Effector CD8-positive, alpha-beta T cell (primary cell): ENCODE measurements around the gene TTLL9.
"Not testable (repeated sequence)": the region's sequence is repeated elsewhere in the genome, so short reads cannot be mapped to it uniquely, and the experiment has no call there.

Source experiments
- DNase-seq: peaks from one replicate; lab custom pipeline; 2025; lab: John Stamatoyannopoulos, UW

TTLL9 gene

DNA sequence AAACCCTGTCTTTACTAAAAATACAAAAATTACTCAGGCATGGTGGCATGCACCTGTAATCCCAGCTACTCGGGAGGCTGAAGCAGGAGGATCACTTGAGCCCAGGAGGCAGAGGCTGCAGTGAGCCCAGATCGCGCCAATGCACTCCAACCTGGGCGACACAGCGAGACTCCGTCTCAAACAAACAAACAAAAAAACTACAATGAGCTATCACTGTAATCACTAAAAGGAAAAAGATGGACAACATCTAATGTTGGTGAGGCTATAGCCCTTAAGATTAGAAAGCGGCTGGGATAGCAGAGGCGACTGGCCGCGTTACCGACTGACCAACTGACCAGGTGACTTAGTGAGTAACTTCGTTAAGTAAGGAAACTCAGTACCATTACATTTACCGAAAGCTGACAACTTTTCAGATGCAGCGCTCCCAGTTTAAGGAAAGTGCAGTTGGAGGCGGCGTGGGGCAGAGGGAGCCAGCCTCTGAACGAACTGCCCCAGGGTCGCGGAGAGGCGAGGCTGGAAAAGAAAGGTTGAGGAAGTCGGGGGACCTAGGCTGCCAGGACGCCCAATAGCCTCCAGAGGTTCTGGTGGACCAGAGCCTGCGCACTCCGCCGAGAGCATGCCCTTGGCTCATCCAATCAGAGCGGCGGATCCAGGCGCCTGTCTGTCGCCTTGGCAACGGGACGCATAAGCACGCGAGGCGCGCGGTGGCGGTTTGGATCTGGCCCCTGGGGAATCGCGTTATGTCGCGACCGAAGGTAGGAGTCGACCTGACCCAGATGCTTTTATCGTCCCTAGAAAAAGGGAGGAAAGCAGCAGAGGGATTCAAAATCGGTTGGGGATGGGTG is 8.9 kb downstream of the TTLL9 start:
- DNase-seq: peak; percentile 64

DNA sequence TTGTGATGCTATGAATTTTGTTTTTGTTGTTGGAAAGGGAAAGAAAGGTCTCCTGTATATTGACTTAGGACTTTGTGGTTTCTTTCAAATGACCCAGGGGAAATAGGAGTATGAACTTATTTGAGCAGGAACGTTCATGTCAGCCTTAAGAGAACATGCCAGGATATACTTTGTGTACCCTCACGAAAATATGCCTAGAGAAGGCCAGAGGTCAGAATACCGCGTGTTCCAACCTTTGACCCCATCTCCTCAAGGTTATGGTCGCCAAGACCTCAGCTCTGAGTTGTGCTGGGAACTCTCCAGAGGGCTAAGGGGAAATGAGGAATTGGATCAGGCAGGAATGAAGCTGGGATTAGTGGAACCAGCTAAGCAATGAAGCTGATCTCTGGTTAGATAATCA is 11.5 kb downstream of the TTLL9 start:
- no peak for DNase-seq

DNA sequence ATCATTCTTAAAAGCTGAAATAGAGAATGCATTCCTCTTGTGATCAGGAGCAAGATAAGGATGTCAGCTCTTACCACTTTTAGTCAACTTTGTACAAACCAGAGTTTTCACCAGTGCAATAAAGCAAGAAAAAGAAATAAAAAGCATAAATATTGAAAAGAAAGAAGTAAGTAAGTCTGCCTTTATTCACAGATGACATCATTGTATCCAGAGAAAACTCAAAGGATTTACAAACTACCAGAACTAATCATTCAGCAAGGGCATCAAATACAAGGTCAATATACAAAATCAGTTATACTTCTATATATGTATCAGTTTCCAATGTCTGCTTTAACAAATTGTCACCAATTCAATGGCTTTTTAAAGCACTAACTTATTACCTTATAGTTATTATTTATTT is 13.4 kb downstream of the TTLL9 start:
- DNase-seq: no peak

DNA sequence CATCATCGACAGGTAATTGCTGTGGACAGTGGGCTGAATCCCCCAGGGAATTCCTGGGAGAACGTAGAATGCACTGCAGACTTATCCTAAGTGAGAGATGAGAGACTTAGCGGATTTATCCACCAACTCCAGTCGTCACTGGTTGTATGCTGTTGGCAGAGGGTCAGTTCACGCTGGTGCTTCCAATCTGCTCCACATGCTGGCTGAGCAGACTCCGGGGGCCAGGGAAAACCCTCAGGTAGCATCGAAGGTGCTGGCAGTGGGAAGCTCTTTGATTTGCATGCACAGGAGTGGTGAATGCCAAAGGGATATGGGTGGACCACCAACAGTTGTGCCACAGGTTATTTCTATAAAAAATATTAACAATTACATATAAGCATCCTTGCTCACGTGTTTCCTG is 20.2 kb downstream of the TTLL9 start:
- no peak for DNase-seq

DNA sequence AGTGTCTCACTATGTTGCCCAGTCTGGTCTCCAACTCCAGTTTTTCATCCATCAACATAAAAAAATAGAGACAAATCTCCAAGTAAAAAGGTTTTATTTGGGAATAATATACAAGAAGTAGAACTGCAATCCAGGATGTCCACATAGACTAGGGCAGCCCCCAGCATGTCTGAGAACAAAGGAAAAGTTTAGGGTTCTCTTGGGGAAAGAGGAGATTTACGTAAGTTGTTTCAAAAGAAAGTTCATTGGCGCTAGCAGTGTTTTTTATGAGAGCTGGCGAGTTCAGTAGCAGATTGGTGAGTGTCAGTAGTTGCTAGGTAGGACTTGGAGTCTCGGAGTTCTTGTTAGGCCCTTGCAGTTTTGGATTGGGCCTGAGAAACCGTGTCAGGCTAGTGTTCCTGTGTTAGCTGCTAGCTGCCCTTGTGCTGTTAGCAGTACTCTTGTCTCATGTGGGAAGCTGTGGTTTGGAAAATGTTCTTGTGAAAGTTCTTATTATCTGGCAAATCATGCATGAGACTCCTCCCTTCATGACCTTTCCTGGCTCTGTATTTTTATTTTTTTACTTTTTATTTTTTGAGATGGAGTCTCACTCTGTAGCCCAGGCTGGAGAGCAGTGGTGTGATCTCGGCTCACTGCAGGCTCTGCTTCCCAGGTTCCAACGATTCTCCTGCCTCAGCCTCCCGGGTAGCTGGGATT is 24.7 kb downstream of the TTLL9 start:
- DNase-seq: no peak

DNA sequence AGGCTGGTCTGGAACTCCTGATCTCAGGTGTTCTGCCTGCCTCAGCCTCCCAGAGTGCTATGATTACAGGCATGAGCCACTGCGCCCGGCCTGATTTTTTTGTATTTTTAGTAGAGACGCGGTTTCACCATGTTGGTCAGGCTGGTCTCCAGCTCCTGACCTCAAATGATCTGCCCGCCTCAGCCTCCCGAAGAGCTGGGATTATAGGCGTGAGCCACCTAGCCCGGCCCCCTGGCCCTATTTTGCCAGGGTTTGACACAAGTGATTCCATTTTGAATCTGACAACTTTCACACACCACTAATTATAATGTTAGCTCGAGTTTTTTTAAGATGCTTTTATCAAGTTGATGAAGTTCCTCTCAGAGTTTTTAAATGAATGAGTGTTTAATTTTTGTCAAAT is 25.6 kb downstream of the TTLL9 start:
- no peak for DNase-seq

DNA sequence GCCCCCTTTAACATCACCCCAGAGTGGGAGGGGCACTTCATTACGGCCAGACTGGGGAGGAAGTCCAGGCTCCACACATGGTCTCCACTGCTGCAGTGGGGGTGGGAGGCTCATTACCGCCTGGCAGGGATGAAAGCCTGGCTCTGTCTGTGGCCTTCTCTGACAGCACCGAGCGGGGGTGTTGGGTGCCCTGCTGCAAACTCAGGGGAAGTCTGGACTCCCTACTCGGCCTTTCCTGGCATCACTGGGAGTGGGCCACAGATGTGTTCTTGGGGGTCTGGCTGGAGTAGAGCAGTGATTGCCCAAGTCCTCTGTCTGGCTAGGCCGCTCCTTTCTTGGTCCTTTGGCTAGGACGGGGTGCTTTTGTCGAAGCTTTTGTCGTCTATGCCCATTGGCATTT is 27.1 kb downstream of the TTLL9 start:
- DNase-seq: no peak

DNA sequence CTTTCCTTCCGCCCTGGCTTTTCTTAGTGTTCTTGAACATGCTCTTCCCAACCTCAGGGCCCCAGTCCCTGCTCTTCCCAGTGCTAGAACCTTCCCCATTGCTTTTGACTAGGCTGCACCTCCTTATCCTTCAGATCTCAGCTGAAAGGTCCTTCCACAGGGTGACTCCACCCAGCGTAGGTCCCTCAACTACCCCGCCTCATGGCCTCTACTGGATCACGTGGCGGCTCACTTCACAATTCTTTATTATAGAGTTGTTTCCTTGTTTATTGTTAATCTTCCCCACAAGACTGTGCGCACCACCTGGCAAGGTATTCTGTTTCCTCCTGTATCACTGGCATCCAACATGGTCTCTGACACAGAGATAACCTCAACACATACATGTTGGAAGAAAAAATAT is 31.2 kb downstream of the TTLL9 start:
- no peak for DNase-seq

DNA sequence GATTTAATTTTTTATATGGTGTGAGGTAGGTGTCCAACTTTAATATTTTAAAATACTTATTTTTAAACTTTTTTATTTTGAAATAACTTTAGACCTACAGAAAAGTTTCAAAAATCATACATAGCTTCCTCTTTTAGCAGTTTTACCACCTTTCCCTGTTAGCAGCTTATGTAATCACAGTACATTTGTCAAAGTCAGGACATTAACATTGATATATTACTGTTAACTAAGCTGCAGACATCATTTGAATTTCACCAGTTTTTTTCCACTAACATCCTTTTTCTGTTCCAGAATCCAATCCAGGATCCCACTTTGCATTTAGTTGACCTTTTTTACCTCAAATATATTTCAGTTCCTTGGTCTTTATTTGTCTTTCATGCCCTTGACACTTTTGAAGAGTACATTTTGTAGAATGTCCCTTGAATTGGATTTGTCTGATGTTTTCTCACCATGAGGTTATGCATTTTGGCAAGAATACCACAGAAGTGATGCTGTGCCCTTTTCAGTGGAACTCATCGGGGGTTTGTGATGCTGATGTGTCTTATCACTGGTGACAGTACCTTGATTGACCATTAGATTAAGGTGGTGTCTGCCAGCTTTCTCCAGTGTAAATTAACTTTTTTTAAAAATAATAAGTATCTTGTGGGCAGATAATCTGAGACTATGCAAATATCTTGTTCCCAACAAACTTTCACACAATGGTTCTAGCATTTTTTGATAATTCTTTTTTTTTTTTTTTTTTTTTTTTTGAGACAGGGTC is 33.4 kb downstream of the TTLL9 start:
- DNase-seq: no peak

DNA sequence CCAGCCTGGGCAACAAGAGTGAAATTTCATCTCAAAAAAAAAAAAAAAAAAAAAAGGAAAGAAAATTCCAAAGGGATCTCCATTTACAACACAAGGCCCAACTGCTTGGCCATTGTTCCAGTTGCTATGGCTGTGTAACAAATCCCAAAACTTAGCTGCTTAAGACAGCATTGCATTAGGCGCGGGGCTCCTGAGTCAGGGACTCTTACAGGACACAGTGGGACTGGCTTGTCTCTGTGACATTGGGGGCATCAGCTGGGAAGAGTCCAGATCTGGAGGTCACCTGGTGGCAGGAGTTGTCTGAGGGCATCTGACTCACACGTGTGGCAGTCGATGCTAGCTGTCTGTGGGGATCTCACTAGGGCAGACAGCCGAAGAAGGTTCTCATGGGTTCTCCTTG is 35.6 kb downstream of the TTLL9 start:
- no peak for DNase-seq

DNA sequence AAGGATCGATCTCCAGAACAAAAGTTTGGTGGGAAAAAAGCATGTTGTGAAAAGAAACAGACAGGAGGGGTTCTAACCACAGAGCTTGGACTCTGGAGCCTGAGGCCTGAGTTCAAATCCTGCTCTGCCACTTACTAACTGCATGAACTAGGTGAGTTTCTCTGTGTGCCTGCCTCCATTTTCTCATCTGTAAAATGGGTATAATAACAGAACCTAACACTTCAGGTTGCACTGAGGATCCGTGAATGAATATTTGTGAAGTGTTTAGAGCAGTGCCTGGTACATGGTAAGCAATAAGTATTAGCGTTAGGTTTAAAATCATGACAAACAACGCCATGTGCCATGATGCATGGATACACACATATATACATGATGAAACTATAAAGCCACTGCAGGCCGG is 36.6 kb downstream of the TTLL9 start:
- DNase-seq: no peak

DNA sequence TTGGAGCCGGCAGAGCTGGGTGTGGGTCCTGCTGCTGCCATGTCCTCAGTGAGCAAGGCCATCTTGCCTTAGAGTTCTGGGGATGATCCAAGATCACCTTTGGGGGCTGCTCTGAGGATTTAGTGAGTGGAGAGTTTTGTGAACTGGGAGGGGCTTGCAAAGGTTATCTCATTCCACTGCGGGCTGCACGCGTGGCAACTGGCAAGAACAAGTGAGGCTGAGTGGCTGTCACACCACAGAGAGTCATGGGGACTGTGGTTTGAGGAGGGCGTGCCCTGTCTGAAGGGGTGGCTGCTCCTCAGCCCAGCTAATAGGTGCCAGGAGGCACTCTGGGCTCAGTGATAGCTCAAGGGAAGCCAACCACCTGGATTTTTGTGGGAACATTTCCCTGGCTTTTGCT is 37.6 kb downstream of the TTLL9 start:
- DNase-seq: no peak

DNA sequence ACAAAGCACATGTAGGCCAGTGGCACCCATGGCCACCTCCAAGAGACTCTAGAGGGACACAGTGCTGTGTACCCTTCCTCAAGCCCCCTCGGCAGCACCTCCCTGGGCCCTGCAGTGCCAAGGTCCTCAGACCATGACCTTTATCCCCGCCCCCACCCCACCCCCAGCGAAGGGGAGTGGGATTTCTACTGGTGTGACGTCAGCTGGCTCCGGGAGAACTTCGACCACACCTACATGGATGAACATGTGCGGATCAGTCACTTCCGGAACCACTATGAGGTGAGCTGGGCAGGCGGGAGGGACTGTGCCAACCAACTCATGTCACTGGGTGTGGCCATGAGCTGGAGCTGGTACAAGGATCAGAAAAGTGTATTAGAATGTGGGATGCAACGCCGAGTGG is 38.0 kb downstream of the TTLL9 start:
- DNase-seq: no peak

DNA sequence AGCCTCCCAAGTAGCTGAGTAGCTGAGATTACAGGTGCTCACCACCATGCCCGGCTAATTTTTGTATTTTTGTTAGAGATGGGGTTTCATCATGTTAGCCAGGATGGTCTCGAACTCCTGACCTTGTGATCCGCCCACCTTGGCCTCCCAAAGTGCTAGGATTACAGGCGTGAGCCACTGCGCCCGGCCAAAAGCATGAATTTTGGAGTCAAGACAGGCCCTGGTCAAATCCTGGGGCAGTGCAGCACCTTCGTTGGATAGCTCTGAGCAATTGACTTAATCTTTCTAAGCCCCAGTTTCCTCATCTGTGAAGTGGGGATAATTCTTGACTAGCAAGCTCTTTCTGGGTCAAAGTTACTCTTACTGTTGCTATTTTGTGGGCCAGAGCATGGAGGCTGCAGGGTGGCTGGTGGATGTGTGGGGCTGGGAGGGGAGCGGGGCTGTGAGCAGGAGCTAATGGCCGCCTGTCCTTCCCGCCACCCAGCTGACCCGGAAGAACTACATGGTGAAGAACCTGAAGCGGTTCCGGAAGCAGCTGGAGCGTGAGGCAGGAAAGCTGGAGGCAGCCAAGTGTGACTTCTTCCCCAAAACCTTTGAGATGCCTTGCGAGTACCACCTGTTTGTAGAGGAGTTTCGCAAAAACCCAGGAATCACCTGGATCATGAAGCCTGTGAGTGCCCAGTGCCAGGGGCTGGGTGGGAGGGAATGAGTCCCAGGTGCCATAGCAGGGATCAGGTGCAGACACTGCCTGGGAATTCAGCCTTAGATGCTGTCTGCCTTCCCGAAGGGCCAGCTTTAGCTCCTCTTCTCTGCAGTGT is 39.0 kb downstream of the TTLL9 start:
- no peak for DNase-seq

DNA sequence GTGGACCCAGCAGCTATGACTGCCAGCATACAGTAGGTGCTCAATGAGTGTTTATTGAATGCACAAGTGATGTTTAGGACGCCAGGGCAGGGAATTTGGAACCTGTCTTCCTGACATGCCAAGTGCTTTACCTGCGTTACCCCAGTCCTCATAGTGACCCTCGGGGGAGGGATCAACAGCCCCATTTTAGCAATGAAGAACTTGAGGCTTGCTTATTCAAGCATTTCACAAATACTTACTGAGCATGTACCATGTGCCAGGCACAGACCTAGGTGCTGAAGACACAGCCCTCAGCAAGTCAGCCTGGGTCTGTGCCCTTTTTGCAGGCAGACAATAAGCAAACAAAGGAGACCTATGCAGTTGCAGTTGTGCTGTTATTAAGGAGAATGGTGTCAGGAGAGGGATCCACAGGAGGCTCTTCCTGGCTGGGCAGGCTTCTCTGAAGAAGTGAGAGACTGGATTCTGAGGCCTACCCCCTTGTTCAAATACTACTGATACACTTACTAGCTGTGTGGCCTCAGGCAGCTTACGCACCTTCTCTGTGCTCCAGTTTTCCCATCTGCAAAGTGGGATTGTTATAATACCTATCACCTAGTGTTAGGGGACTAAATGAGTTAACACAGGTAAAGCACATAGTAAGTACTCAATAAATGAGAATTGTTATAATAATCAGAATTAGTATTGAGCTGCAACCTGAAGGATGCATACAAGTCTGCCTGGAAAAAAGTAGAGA is 39.8 kb downstream of the TTLL9 start:
- no peak for DNase-seq

DNA sequence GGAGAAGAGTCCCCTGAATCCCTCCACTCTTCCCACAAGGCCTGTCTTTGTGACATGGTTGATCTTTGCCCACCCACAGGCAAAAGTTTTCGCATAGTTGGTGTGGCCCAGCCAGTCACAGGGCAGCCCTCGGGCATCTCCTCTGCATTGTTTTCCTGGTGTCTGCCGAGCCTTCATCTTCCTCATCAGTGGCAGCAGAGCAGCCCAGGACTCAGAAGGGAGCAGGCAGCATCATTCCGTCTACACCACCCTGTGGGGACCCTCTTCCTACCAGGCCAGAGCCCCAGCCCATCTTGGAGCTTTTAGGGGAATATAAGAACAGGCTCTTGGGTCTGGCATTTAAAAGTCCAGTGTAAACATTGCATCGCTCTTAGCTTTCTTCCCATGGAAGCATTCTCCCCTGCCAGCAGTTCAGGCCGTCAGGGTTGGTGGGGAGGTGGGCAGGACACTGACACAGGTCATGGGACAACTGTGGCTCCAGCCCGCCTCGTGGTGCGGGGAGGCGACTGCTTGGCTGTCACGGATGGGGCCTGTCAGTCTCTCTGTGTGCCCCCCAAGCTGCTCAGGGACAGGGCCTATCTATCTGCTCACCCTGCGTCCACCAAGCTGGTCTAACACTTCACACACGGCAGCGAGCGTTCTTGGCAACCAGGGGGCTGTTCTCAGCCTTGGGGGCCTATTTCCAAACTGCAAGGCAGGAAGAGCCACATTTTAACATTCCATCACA is 43.2 kb downstream of the TTLL9 start:
- DNase-seq: no peak

DNA sequence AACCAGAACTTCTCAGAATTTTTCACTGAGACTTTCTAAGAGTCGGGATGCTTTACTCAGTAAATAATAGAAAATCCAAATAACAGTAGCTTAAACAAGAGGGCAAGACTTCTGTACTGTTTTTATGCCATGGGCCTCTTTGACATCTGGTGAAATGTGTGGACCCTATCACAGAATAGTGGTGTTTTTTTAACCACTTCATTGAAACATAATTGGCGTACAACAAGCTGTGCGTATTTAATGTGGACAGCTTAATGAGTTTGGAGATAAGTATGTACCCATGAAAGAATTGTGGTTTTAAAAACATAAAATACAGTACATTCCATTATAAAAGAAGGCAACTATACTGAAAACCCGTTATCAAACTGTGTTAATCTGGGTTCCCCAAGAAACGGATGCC is 43.7 kb downstream of the TTLL9 start:
- no peak for DNase-seq

DNA sequence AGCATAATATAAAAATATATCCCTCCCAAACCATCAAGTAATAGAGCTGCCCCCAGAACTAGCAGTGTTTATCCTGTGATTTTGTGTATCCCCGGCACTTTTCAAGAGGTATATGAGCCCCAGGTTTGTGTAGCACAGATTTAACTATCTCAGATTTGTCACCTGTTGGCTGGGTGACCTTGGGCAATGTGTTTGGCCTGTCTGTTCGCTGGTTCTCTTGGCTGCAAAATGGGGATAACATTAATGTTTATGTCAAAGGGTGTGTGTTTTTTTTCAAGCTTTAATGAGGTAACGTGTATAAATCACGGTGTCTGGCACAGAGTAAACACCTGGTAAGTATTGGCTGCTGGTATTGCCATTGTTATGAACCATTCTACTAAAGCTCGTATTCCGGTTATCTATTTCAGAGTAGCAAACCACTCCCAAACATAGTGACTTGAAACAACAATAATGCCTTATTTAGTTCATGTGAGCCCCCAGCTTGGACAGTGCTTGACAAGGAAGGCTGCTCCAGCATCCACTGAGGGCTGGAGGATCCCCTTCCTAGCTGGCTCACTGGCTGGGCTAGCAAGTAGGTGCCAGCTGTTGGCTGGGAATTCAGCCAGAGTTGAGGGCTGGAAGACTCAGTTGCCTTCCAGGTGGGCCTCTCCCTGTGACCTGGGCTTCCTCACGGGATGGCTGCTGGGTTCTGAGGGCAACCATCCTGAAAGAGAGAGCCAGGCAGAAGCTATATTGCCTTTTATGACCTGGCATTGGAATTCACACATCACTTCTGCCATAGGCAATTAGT is 45.3 kb downstream of the TTLL9 start:
- no peak for DNase-seq

DNA sequence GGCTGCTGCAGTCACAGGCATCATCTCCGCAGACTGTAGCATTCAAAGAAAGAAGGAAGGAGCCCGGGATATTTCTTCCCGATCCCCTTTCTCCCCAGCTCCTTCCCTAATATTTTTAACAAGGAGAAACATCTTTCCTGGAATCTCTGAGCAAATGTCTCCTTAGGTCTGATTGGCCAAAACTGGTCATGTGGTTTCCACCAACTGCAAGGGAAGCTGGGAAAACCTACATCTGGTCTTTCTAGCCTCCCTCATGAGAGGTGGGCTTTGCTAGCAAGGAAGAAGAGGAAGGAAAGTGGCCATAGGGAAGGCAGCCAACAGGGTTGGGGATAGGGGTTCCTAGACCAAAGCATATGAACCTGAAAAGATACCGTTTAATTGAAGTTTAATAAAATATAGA is 46.3 kb downstream of the TTLL9 start:
- no peak for DNase-seq

DNA sequence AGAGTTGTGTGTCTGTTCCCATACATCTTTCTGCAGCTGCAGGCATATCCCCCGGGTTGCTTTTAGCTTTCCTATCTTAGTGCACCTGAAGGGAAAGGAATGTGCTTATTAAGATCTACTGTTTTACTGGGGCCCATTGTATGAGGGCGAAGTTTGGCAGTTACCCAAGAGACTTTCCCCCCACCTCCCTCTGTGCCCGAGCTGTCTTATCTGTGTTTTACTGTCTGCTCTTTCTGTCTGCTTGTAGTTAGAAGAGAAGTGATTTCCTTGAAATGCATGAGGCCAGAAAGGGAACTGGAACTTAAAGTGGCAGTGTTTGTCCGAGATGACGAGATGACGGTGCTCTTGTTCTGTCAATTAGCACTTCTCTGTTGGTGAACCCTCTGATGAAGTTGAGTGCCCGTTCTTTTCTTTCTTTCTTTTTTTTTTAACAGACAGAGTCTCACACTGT is 47.6 kb downstream of the TTLL9 start:
- DNase-seq: not testable (repeated sequence)
